SK-N-SH (cell line): Measurements from ENCODE around the gene CCDC102B. TPM values are rescaled to one million over a fixed set of nuclear protein-coding genes. Genes with fewer than 3 reads are reported as not detected.

ENCODE experiments used
- CTCF ChIA-PET: fragments of 300-600, 350-600 bp; formaldehyde crosslinking; extraction: SDS; loops from one replicate; lab custom pipeline; 2021; lab: Yijun Ruan, JAX
- POLR2A ChIA-PET: fragments of 350-600 bp; sonication (Branson Sonifier 250); formaldehyde crosslinking; extraction: SDS; loops from one replicate; lab custom pipeline; 2020; ENCODE audit warnings: antibody characterized with exemption, inconsistent platforms; lab: Yijun Ruan, JAX
- DNase-seq: peaks from one replicate; pipeline ENCODE4 v3.0.0; 2012
- H2AFZ ChIP-seq: fragments of 200-600 bp; sonication (generic); 2 replicates; pipeline ENCODE4 v1.8.1; 2016; ENCODE audit warnings: antibody characterized with exemption, mild to moderate bottlenecking, low read depth
- H3F3A ChIP-seq: fragments of 200-600 bp; sonication (generic); replicated peaks from 2 replicates; pipeline ENCODE3; 2016; ENCODE audit warnings: antibody characterized with exemption, mild to moderate bottlenecking; ENCODE audit not compliant: insufficient read depth
- H3K27ac ChIP-seq, 2 experiments: fragments of 200-500 bp in 1 of 2; fragments of 200-600 bp in 1 of 2; sonication (Bioruptor generic) in 1 of 2; sonication (generic), shearing (Covaris generic) in 1 of 2; 2 replicates each; pipeline versions ENCODE4 v1.5.1 to v1.6.1; 2014 to 2016; ENCODE audit warnings: low read depth in 2 of 2, inconsistent platforms in 1 of 2, low read length in 1 of 2, mild to moderate bottlenecking in 1 of 2, mixed read lengths in 1 of 2
- H3K27me3 ChIP-seq: fragments of 200-600 bp; sonication (generic), shearing (Covaris generic); 2 replicates; pipeline ENCODE4 v1.6.1; 2016; ENCODE audit warnings: mixed run types; ENCODE audit not compliant: insufficient read depth
- H3K36me3 ChIP-seq, 2 experiments: fragments of 200-500 bp in 1 of 2; fragments of 200-600 bp in 1 of 2; sonication (Bioruptor generic) in 1 of 2; sonication (generic) in 1 of 2; replicated peaks in 1 of 2; 2 replicates each; pipeline versions ENCODE3 to v1.5.1; 2014 to 2016; ENCODE audit warnings: low read length in 1 of 2, mild to moderate bottlenecking in 1 of 2; ENCODE audit not compliant: insufficient read depth in 2 of 2, control insufficient read depth in 1 of 2
- H3K4me1 ChIP-seq, 2 experiments: fragments of 200-500 bp in 1 of 2; fragments of 200-600 bp in 1 of 2; sonication (Bioruptor generic) in 1 of 2; sonication (generic), shearing (Covaris generic) in 1 of 2; 2 replicates each; pipeline versions ENCODE4 v1.5.1 to v1.6.1; 2014 to 2016; ENCODE audit warnings: low read depth in 1 of 2, low read length in 1 of 2, mixed run types in 1 of 2; ENCODE audit not compliant: insufficient read depth in 2 of 2, control insufficient read depth in 1 of 2
- H3K4me2 ChIP-seq: fragments of 200-600 bp; sonication (generic), shearing (Covaris generic); 2 replicates; pipeline ENCODE4 v1.6.1; 2017; ENCODE audit warnings: mixed run types
- H3K4me3 ChIP-seq, 2 experiments: fragments of 200-500 bp in 1 of 2; fragments of 200-600 bp in 1 of 2; sonication (Bioruptor generic) in 1 of 2; sonication (generic), shearing (Covaris generic) in 1 of 2; 2 replicates each; pipeline versions ENCODE4 v1.5.1 to v1.8.1; 2014 to 2016; ENCODE audit warnings: low read depth in 2 of 2, inconsistent platforms in 1 of 2, low read length in 1 of 2, mild to moderate bottlenecking in 1 of 2, mixed read lengths in 1 of 2, moderate library complexity in 1 of 2
- H3K79me2 ChIP-seq: fragments of 200-600 bp; sonication (generic); 2 replicates; pipeline ENCODE4 v1.8.1; 2017; ENCODE audit warnings: mild to moderate bottlenecking; ENCODE audit not compliant: insufficient read depth
- H3K9ac ChIP-seq: fragments of 200-600 bp; sonication (generic); 2 replicates; pipeline ENCODE4 v1.6.1; 2017; ENCODE audit warnings: mixed run types
- H3K9me2 ChIP-seq: fragments of 200-600 bp; sonication (generic); 2 replicates; pipeline ENCODE4 v1.6.1; 2017; ENCODE audit warnings: mixed run types
- H3K9me3 ChIP-seq: fragments of 200-600 bp; sonication (generic); 2 replicates; pipeline ENCODE4 v1.6.1; 2017; ENCODE audit warnings: mixed run types, mild to moderate bottlenecking, moderate library complexity
- H4K20me1 ChIP-seq: fragments of 200-600 bp; sonication (generic); 2 replicates; pipeline ENCODE4 v1.6.1; 2017; ENCODE audit warnings: mild to moderate bottlenecking, mixed run types; ENCODE audit not compliant: insufficient read depth
- CHD2 ChIP-seq: fragments of 150-350 bp; IDR thresholded peaks from 2 replicates; pipeline ENCODE4 v1.6.1; 2018; ENCODE audit warnings: low read length; ENCODE audit not compliant: partially characterized antibody
- EZH2phosphoT487 ChIP-seq: fragments of 200-600 bp; sonication (generic); IDR thresholded peaks from 2 replicates; pipeline ENCODE4 v1.6.1; 2017; ENCODE audit warnings: low read depth, mixed run types, mild to moderate bottlenecking, antibody characterized with exemption, moderate library complexity, borderline replicate concordance
- FOXJ3 ChIP-seq: sonication (generic); formaldehyde crosslinking; IDR thresholded peaks from 2 replicates; pipeline ENCODE4 v1.5.1; 2020; ENCODE audit warnings: mild to moderate bottlenecking, missing genetic modification reagents
- FOXM1 ChIP-seq: IDR thresholded peaks from 2 replicates; pipeline ENCODE4 v1.4.0; 2012; ENCODE audit warnings: low read depth, mild to moderate bottlenecking
- GATA2 ChIP-seq: sonication (generic); formaldehyde crosslinking; IDR thresholded peaks from 2 replicates; pipeline ENCODE4 v1.5.0; 2020; ENCODE audit warnings: mild to moderate bottlenecking, missing genetic modification reagents
- MXI1 ChIP-seq: IDR thresholded peaks from 2 replicates; pipeline ENCODE4 v1.6.1; 2012; ENCODE audit warnings: mild to moderate bottlenecking, low read depth, low read length, improper control_type of control experiment
- PBX3 ChIP-seq: IDR thresholded peaks from 2 replicates; pipeline ENCODE4; 2012
- POLR2AphosphoS5 ChIP-seq: IDR thresholded peaks from 2 replicates; pipeline ENCODE4 v1.6.1; 2012; ENCODE audit warnings: low read depth, low read length
- SMC3 ChIP-seq: IDR thresholded peaks from 2 replicates; pipeline ENCODE4 v1.6.1; 2012; ENCODE audit warnings: low read depth, low read length, improper control_type of control experiment
- TAF1 ChIP-seq: IDR thresholded peaks from 2 replicates; pipeline ENCODE4 v1.6.1; 2012; ENCODE audit warnings: low read depth, mild to moderate bottlenecking, low read length, moderate library complexity, borderline replicate concordance
- WGBS: methylation state at CpG from one replicate; pipeline ENCODE4 v1.1.6; 2017; ENCODE audit warnings: low lambda C conversion rate; 5-methylcytosine and 5-hydroxymethylcytosine counted together
- polyA plus RNA-seq, 3 experiments: library from polyadenylated mRNA; depleted of rRNA; stranded (reverse); fragments of >200 nt; gene quantifications; 2 replicates each; pipeline ENCODE4 v1.2.3, GENCODE V29; 2012
- TF ChIP-seq, protein P1 (sequence below): IDR thresholded peaks from 2 replicates; pipeline ENCODE4 v1.4.0; 2012; ENCODE audit warnings: low read depth, borderline replicate concordance

Gene CCDC102B
- polyA plus RNA-seq, 1 of the 3 experiments (the other 2 are of a cell fraction), result 2.0 TPM

DNA sequence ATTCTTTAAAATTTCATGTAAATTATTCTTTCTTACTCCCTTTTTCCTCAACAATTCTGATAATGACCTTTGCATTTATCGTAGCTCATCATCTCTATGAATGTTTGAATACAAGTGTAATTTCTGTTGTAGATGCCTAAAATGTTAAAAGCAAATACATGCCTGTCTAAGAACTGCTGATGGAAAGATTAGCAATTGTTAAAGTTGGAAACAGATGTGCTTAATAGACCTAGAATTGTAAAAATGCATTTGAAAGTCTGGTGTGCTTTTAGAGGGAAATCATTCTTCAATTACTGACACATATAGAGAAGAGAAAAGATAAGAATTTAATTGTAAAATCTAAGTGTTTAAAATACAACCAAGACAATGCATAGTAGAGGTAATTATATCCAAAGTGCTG is 50.4 kb downstream of the CCDC102B start (continued):
- TF ChIP-seq MXI1, result no peak
- peak; percentile 95 for TF ChIP-seq FOXM1
- peak; percentile 72 for TF ChIP-seq POLR2AphosphoS5
- peak; percentile 53; the same call in 1 of the 2 replicates for TF ChIP-seq FOXJ3 (CRISPR knock-in tag)
- TF ChIP-seq TAF1, result no peak
- TF ChIP-seq PBX3, result peak; percentile 74
- TF ChIP-seq CHD2, result peak; percentile 51
- TF ChIP-seq, all 33 proteins: peak for 18

DNA sequence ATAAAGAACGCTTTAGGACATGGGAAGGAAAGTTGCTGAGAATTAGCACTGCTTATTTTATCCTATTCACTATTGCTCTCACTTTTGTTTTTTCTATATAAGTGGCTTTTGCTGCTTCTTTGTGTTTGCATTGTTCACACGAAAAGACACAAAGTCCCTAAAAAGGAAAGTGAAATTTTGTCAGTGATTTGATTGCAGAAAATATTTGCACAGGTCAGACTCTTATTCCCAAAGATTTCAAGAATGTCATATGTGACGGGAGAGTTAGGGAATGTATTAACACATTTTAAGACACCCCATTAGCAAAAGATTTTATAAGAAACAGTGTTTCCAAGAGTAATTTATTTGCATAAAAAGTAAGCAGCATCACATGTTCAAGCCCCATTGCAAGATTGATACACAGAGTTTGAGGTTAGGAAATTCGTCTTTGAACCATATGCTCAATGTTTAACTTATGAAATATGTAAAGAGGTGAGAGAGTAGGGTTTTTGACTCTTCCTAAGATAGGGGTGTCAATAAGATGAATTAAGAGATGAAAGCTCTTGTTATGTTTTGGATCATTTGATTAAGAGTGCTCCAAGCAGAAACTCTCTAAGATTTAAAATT is 57.0 kb downstream of the CCDC102B start:
- H3K4me2 ChIP-seq, result no peak overlapping the region
- H3K9me2 ChIP-seq, result no peaks in the 10 kb centered on the region
- WGBS, result 85% methylated on average over 4 of the region's 4 CpGs
- H3K4me1 ChIP-seq, result no peaks in the 10 kb centered on the region; a peak in 2 of 4 replicates
- TF ChIP-seq PBX3 (no peak), GATA2 (CRISPR knock-in tag) (no peak), CHD2 (no peak), SMC3 (no peak)
- TF ChIP-seq, protein P1, sequence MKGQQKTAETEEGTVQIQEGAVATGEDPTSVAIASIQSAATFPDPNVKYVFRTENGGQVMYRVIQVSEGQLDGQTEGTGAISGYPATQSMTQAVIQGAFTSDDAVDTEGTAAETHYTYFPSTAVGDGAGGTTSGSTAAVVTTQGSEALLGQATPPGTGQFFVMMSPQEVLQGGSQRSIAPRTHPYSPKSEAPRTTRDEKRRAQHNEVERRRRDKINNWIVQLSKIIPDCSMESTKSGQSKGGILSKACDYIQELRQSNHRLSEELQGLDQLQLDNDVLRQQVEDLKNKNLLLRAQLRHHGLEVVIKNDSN, result no peak
- H4K20me1 ChIP-seq, result no peaks in the 10 kb centered on the region
- no peaks in the 10 kb centered on the region for H3K9me3 ChIP-seq
- H3K4me3 ChIP-seq, result no peak overlapping the region
- H2AFZ ChIP-seq, result no peak overlapping the region
- no peaks in the 10 kb centered on the region for H3K27me3 ChIP-seq
- no peak overlapping the region for H3K27ac ChIP-seq
- H3K36me3 ChIP-seq, result no peaks in the 10 kb centered on the region
- no peaks in the 10 kb centered on the region for H3K79me2 ChIP-seq
- no peak for DNase-seq
- peaks cover 4% of the 10 kb centered on the region for H3F3A ChIP-seq
- POLR2A ChIA-PET, result no interaction called here
- H3K9ac ChIP-seq, result no peak overlapping the region
- CTCF ChIA-PET, result interaction anchor here (0.7 kb wide), 1 partner anchor 291 kb away, joined by 4 read pairs; no protein-coding TSS in a partner anchor

GRCh38 chr18:68855491-68855890 is 57.6 kb downstream of the CCDC102B start:
- Histone ChIP-seq H3F3A (peaks cover 4% of the 10 kb centered on the region), H3K27ac (no peak overlapping the region), H3K4me1 (no peaks in the 10 kb centered on the region; a peak in 2 of 4 replicates), H3K36me3 (no peaks in the 10 kb centered on the region), H3K27me3 (no peaks in the 10 kb centered on the region), H3K4me3 (no peak overlapping the region), H3K9me3 (no peaks in the 10 kb centered on the region), H4K20me1 (no peaks in the 10 kb centered on the region), H3K9me2 (no peaks in the 10 kb centered on the region), H2AFZ (no peak overlapping the region), H3K79me2 (no peaks in the 10 kb centered on the region), H3K9ac (no peak overlapping the region), H3K4me2 (no peak overlapping the region)
- ChIA-PET POLR2A (no interaction called here), CTCF (interaction anchor here (0.7 kb wide), 1 partner anchor 290 kb away, joined by 4 read pairs; no protein-coding TSS in a partner anchor)
- no peak for DNase-seq
- no peak for TF ChIP-seq EZH2phosphoT487
